ENCODE results near the gene ATP6V1A.

DNA sequence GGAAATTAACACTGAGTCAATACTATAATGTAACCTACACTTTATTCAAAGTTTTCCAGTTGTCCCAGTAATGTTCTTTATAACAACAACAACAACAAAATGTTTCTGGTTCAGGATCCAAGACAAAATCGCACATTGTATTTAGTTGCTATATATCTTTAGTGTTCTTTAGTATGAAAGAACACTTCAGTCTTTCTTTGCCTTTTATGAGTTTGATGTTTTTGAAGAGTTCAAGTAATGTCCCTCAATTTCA, 84.2 kb downstream of the ATP6V1A start:
- TF ChIP-seq, protein P1, sequence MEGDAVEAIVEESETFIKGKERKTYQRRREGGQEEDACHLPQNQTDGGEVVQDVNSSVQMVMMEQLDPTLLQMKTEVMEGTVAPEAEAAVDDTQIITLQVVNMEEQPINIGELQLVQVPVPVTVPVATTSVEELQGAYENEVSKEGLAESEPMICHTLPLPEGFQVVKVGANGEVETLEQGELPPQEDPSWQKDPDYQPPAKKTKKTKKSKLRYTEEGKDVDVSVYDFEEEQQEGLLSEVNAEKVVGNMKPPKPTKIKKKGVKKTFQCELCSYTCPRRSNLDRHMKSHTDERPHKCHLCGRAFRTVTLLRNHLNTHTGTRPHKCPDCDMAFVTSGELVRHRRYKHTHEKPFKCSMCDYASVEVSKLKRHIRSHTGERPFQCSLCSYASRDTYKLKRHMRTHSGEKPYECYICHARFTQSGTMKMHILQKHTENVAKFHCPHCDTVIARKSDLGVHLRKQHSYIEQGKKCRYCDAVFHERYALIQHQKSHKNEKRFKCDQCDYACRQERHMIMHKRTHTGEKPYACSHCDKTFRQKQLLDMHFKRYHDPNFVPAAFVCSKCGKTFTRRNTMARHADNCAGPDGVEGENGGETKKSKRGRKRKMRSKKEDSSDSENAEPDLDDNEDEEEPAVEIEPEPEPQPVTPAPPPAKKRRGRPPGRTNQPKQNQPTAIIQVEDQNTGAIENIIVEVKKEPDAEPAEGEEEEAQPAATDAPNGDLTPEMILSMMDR (IDR thresholded peaks at IDR 0.05), result no peak
- TF ChIP-seq, protein P2, sequence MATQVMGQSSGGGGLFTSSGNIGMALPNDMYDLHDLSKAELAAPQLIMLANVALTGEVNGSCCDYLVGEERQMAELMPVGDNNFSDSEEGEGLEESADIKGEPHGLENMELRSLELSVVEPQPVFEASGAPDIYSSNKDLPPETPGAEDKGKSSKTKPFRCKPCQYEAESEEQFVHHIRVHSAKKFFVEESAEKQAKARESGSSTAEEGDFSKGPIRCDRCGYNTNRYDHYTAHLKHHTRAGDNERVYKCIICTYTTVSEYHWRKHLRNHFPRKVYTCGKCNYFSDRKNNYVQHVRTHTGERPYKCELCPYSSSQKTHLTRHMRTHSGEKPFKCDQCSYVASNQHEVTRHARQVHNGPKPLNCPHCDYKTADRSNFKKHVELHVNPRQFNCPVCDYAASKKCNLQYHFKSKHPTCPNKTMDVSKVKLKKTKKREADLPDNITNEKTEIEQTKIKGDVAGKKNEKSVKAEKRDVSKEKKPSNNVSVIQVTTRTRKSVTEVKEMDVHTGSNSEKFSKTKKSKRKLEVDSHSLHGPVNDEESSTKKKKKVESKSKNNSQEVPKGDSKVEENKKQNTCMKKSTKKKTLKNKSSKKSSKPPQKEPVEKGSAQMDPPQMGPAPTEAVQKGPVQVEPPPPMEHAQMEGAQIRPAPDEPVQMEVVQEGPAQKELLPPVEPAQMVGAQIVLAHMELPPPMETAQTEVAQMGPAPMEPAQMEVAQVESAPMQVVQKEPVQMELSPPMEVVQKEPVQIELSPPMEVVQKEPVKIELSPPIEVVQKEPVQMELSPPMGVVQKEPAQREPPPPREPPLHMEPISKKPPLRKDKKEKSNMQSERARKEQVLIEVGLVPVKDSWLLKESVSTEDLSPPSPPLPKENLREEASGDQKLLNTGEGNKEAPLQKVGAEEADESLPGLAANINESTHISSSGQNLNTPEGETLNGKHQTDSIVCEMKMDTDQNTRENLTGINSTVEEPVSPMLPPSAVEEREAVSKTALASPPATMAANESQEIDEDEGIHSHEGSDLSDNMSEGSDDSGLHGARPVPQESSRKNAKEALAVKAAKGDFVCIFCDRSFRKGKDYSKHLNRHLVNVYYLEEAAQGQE (IDR thresholded peaks at IDR 0.05; ENCODE audit: low read depth, low read length), result no peak
- no peak for TF ChIP-seq SMC3 (IDR thresholded peaks at IDR 0.05; ENCODE audit: low read depth, low read length)
- no peak for TF ChIP-seq NFIC (IDR thresholded peaks at IDR 0.05; ENCODE audit: borderline replicate concordance)
- TF ChIP-seq JUND (IDR thresholded peaks at IDR 0.05), result no peak
- TF ChIP-seq GABPA (IDR thresholded peaks at IDR 0.05; ENCODE audit: low read depth), result no peak
- TF ChIP-seq, protein P3, sequence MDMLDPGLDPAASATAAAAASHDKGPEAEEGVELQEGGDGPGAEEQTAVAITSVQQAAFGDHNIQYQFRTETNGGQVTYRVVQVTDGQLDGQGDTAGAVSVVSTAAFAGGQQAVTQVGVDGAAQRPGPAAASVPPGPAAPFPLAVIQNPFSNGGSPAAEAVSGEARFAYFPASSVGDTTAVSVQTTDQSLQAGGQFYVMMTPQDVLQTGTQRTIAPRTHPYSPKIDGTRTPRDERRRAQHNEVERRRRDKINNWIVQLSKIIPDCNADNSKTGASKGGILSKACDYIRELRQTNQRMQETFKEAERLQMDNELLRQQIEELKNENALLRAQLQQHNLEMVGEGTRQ (IDR thresholded peaks at IDR 0.05; ENCODE audit: borderline replicate concordance, low read depth, low read length), result no peak
- TF ChIP-seq, protein P4, sequence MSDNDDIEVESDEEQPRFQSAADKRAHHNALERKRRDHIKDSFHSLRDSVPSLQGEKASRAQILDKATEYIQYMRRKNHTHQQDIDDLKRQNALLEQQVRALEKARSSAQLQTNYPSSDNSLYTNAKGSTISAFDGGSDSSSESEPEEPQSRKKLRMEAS (IDR thresholded peaks at IDR 0.05; ENCODE audit: low read depth), result no peak
- TF ChIP-seq, protein P5, sequence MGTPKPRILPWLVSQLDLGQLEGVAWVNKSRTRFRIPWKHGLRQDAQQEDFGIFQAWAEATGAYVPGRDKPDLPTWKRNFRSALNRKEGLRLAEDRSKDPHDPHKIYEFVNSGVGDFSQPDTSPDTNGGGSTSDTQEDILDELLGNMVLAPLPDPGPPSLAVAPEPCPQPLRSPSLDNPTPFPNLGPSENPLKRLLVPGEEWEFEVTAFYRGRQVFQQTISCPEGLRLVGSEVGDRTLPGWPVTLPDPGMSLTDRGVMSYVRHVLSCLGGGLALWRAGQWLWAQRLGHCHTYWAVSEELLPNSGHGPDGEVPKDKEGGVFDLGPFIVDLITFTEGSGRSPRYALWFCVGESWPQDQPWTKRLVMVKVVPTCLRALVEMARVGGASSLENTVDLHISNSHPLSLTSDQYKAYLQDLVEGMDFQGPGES (IDR thresholded peaks at IDR 0.05; ENCODE audit: low read depth, low read length), result no peak
- TF ChIP-seq YY1 (IDR thresholded peaks at IDR 0.05; ENCODE audit: low read depth), result no peak
- no peak for TF ChIP-seq CHD2 (IDR thresholded peaks at IDR 0.05; ENCODE audit: low read length, partially characterized antibody)
- no peak for TF ChIP-seq FOSL2 (IDR thresholded peaks at IDR 0.05; ENCODE audit: borderline replicate concordance, low read depth)
